ENCODE results near the gene TCEAL8. TPM values are rescaled to one million over a fixed set of nuclear protein-coding genes. Genes with fewer than 3 reads are reported as not detected.

Gene TCEAL8
- total RNA-seq, 2 experiments from 2014 or later, result 26.8 to 32.6 TPM

GRCh38 chrX:103254171-103254824 is 657 bp downstream of the TCEAL8 start:
- peaks cover 14% of the 10 kb centered on the region; the same call in 1 of the 2 replicates for H3K79me2 ChIP-seq (ENCODE audit: insufficient read depth, low read depth, low read length)
- CTCF ChIA-PET (ENCODE audit: unreplicated experiment), result interaction anchor here (0.9 kb wide), 1 partner anchor 43 kb away, joined by 3 read pairs; no protein-coding TSS in a partner anchor
- BruUV-seq (replicated peaks), result no TSS peak
- no peak for TF ChIP-seq EZH2phosphoT487 (IDR thresholded peaks at IDR 0.05; ENCODE audit: borderline replicate concordance, low read depth, low read length)
- TF ChIP-seq CTCF (conservative IDR thresholded peaks at IDR 0.05; ENCODE audit: low read length), result no peak
- POLR2A ChIA-PET, result interaction anchor here (0.6 to 1.0 kb wide), 2 partner anchors 236 to 432 kb away, joined by 3 to 4 read pairs; no protein-coding TSS in a partner anchor
- peaks cover 14% of the 10 kb centered on the region for H3K4me1 ChIP-seq (ENCODE audit: insufficient read depth, low read length, poor library complexity, severe bottlenecking)
- no peaks in the 10 kb centered on the region for H3K9me3 ChIP-seq (ENCODE audit: low read length)
- no peaks in the 10 kb centered on the region for H3K9me2 ChIP-seq (ENCODE audit: insufficient read depth, low read length)
- peak; percentile 73 for DNase-seq (ENCODE audit: low spot score)
- no peaks in the 10 kb centered on the region for H4K20me1 ChIP-seq (ENCODE audit: insufficient read depth, low read length)
- peak overlapping the region; percentile 85 for H3K4me2 ChIP-seq (ENCODE audit: low read length)
- intact Hi-C loops (cut with micrococcal nuclease; ENCODE audit: unreplicated experiment), result no loop called here
- H3K4me3 ChIP-seq (ENCODE audit: low read depth, low read length, poor library complexity, severe bottlenecking), result peak overlapping the region; percentile 94
- H3K27ac ChIP-seq (ENCODE audit: low read depth, low read length, poor library complexity, severe bottlenecking), result peak overlapping the region; percentile 70
- peaks cover 12% of the 10 kb centered on the region; the same call in 1 of the 2 replicates for H3K36me3 ChIP-seq (ENCODE audit: insufficient read depth, low read length)
- peak overlapping the region; percentile 98; the same call in 1 of the 2 replicates for H2AFZ ChIP-seq (ENCODE audit: low read length)

DNA sequence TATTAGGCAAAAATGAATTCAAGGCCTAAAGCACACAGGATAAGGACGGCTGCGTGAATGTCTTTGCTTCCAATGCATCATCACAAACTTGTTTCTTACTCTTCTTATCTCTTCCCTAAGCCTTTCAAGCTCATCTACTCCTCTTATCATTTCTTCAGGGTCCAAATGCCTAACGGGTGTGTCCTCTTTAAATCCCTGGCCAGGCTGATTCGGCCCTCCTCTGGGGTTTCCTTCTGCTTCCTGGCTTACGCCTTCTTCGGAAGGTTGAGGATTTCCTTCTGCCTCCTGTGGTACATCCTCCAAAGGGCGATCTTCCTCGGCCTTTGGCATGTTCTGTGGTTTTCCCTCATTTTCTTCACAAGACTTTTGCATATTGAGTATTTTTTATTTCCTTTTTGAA is 1.3 kb downstream of the TCEAL8 start:
- POLR2A ChIA-PET, result interaction anchor here (0.6 kb wide), 1 partner anchor 236 kb away, joined by 4 read pairs; no protein-coding TSS in a partner anchor

More for the DNA sequence above, 1.3 kb downstream of the TCEAL8 start:
- Histone ChIP-seq H3K9me2 (ENCODE audit: insufficient read depth, low read length) (no peaks in the 10 kb centered on the region), H3K36me3 (ENCODE audit: insufficient read depth, low read length) (peaks cover 12% of the 10 kb centered on the region; the same call in 1 of the 2 replicates), H3K4me2 (ENCODE audit: low read length) (peak overlapping the region; percentile 85), H2AFZ (ENCODE audit: low read length) (no peak overlapping the region), H3K27ac (ENCODE audit: low read depth, low read length, poor library complexity, severe bottlenecking) (no peak overlapping the region), H3K4me3 (ENCODE audit: low read depth, low read length, poor library complexity, severe bottlenecking) (peak overlapping the region; percentile 94), H3K9me3 (ENCODE audit: low read length) (no peaks in the 10 kb centered on the region), H3K4me1 (ENCODE audit: insufficient read depth, low read length, poor library complexity, severe bottlenecking) (peaks cover 14% of the 10 kb centered on the region), H3K79me2 (ENCODE audit: insufficient read depth, low read depth, low read length) (peaks cover 14% of the 10 kb centered on the region; the same call in 1 of the 2 replicates), H4K20me1 (ENCODE audit: insufficient read depth, low read length) (no peaks in the 10 kb centered on the region)
- intact Hi-C loops (cut with micrococcal nuclease; ENCODE audit: unreplicated experiment), result no loop called here
- DNase-seq (ENCODE audit: low spot score), result no peak
- TF ChIP-seq EZH2phosphoT487 (IDR thresholded peaks at IDR 0.05; ENCODE audit: borderline replicate concordance, low read depth, low read length) (no peak), CTCF (conservative IDR thresholded peaks at IDR 0.05; ENCODE audit: low read length) (no peak)
- CTCF ChIA-PET (ENCODE audit: unreplicated experiment), result no interaction called here
- BruUV-seq (replicated peaks), result no TSS peak
